Choroid plexus epithelial cell (primary cell): ENCODE measurements around the gene ARHGEF4.
"Not testable (repeated sequence)": the region's sequence is repeated elsewhere in the genome, so short reads cannot be mapped to it uniquely, and the experiment has no call there.

Source experiments
- DNase-seq: peaks from one replicate; pipeline ENCODE4 v3.0.0-alpha.2; 2010; ENCODE audit warnings: low read depth
- H3K4me3 ChIP-seq: 2 replicates; pipeline ENCODE4 v1.5.1; 2011; ENCODE audit warnings: low read depth, mild to moderate bottlenecking, control low read depth, low read length, moderate library complexity
- CTCF ChIP-seq: conservative IDR thresholded peaks from 2 replicates; pipeline ENCODE4 v1.5.1; 2011; ENCODE audit warnings: low read depth, mild to moderate bottlenecking, control low read depth, inconsistent platforms, low read length, moderate library complexity

ARHGEF4 gene

GRCh38 chr2:130986890-130987493 is 150.3 kb downstream of the ARHGEF4 start:
- no peak overlapping the region for H3K4me3 ChIP-seq
- no peak for DNase-seq

GRCh38 chr2:130987519-130988425 is 151.1 kb downstream of the ARHGEF4 start:
- TF ChIP-seq CTCF, result no peak
- no peak for DNase-seq

More at GRCh38 chr2:130986890-130987493, 150.3 kb downstream of the ARHGEF4 start:
- TF ChIP-seq CTCF, result no peak

GRCh38 chr2:130991446-130991845 is 154.7 kb downstream of the ARHGEF4 start:
- not testable (repeated sequence) for DNase-seq, H3K4me3 ChIP-seq

More at GRCh38 chr2:130987519-130988425, 151.1 kb downstream of the ARHGEF4 start:
- no peak overlapping the region for H3K4me3 ChIP-seq

DNA sequence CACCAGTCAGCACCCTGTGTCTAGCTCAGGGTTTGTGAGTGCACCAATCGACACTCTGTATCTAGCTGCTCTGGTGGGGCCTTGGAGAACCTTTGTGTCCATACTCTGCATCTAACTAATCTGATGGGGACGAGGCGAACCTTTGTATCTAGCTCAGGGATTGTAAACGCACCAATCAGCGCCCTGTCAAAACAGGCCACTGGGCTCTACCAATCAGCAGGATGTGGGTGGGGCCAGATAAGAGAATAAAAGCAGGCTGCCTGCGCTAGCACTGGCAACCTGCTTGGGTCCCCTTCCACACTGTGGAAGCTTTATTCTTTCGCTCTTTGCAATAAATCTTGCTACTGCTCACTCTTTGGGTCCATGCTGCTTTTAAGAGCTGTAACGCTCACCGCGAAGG is 155.3 kb downstream of the ARHGEF4 start:
- not testable (repeated sequence) for DNase-seq, H3K4me3 ChIP-seq

GRCh38 chr2:130996691-130997090 is 160.0 kb downstream of the ARHGEF4 start:
- no peak overlapping the region for H3K4me3 ChIP-seq
- DNase-seq, result no peak
- no peak for TF ChIP-seq CTCF

GRCh38 chr2:130997198-130997597 is 160.5 kb downstream of the ARHGEF4 start:
- DNase-seq, result no peak
- no peak for TF ChIP-seq CTCF
- H3K4me3 ChIP-seq, result no peak overlapping the region

DNA sequence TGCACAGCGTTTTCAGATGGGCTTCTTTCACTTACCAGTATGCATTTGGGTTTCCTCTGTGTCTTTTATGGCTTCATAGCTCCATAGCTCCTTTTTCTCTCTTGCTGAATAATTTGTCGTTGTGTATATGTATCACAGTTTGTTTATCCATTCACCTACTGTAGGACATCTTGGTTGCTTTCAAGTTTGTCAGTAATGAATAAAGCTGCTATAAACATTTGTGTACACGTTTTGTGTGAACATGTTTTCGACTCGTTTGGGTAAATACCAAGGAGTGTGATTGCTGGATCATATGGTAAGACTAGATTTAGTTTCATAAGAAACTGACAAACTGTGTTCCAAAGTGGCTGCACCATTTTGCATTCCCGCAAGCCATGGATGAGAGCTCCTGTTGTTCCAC is 161.8 kb downstream of the ARHGEF4 start:
- no peak overlapping the region for H3K4me3 ChIP-seq
- no peak for DNase-seq
- no peak for TF ChIP-seq CTCF
